AG08395 (cell line): ENCODE measurements around the gene HOXB7.

ENCODE experiments used
- DNase-seq: peaks from one replicate; pipeline ENCODE4 v3.0.0; 2012; ENCODE audit warnings: mixed read lengths, low spot score

HOXB7 gene

GRCh38 chr17:48565925-48566710 lies 44.7 kb downstream of the HOXB7 start:
- DNase-seq: no peak

- no peak for DNase-seq
Measured at GRCh38 chr17:48565022-48565554, 45.7 kb downstream of the HOXB7 start.

GRCh38 chr17:48564188-48565021 lies 46.4 kb downstream of the HOXB7 start:
- no peak for DNase-seq

- no peak for DNase-seq
Measured at GRCh38 chr17:48563867-48564187, 47.0 kb downstream of the HOXB7 start.

GRCh38 chr17:48563385-48563838 lies 47.4 kb downstream of the HOXB7 start:
- DNase-seq: no peak

- no peak for DNase-seq
Measured at GRCh38 chr17:48562934-48563333, 47.9 kb downstream of the HOXB7 start.

GRCh38 chr17:48561884-48562810 lies 48.7 kb downstream of the HOXB7 start:
- peak; percentile 33 for DNase-seq

GRCh38 chr17:48559840-48560817 lies 50.7 kb downstream of the HOXB7 start:
- DNase-seq: peak; percentile 56

- DNase-seq: no peak
Measured at GRCh38 chr17:48559122-48559839, 51.5 kb downstream of the HOXB7 start.

- DNase-seq: no peak
Measured at GRCh38 chr17:48558831-48559121, 52.0 kb downstream of the HOXB7 start.

- no peak for DNase-seq
Measured at GRCh38 chr17:48558057-48558830, 52.6 kb downstream of the HOXB7 start.
